HG02981 (cell line): ENCODE data around the gene OLFM4.

Experiments
- ATAC-seq: cut with Tn5 transposase; IDR thresholded peaks from one replicate; pipeline ENCODE4 v1.9.1; 2021; ENCODE audit warnings: mild to moderate bottlenecking, moderate library complexity; ENCODE audit not compliant: unreplicated experiment

Gene OLFM4

DNA sequence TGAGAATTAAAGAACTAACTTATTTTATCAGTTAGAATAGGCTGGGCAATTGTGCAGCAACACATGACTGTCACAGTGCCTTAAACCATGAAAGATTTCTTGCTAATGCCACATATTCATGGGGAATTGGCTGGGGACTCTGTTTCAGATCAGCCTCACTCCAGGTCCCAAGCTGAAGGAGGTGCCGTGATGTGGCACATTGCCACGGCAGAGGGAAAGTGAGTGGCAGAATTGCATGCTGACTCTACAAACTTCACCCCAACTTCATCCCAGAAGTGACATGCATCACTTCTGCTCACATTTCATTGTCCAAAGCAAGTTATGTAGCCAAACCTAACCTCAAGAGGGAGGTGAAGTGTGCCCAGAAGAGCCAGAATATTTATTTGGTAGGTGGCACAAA, 37.8 kb downstream of the OLFM4 start:
- ATAC-seq, result no peak

DNA sequence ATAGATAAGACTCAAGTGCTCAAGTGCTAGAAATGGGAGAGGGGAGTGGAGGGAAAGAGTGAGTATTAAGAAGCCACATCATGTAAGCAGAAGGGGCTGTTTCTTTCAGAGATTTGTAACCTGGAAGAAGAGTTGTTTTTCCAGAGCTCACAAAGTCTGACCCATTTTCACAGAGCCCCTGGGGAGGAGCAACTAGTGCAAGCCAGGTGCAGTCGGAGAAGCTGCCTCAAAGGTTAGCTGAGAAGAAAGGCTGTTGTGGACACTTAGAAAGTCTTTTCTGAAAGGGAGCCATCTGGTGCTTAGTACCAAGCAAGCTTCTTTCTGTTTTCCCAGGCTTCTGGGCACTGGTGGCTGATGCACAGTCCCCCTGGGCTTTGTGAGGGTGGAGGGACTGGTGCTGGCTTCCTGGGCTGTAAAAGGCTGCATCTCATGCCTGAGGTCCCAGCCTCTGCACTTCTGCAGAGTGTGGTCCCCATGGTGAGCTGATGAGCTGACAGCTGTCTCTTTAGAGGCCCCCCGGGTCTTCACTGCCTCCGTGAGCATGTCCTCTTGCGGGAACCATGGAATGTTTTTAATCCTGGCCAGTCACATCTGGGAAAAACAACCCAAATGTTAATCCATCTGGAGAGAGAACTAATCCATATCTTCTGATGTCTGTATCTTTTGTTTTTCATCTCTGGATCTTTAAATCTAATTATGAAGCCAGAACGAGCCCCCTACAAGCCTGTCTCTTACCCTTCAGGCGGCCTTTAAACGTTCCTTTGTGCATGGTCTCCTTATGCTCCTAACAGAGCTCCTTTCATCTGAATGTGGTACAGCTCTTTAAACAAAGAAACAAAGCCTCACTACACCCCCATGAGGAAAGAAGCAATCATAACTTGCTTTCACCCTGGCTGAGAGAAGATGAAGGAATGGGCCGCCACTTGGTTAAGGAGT, 40.2 kb downstream of the OLFM4 start:
- no peak for ATAC-seq

DNA sequence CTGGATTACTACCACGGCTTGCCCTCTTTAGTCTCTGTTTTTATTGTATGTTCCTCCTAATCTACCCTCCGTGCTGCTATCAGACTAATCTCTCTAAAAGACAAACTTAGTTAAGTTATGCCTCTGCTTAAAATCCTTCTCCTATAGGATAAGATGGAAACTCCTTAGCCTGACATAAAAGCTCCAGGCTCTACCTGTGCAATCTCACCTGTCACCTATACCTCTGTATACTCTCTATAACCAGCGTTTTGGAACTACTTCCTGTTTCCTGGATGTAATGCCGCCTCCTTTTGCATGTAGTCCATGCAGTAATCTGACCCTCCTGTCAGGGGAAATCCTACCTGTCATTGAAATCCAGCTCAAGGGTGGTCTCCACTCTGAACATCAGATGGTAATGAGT, 41.2 kb downstream of the OLFM4 start:
- ATAC-seq, result no peak

DNA sequence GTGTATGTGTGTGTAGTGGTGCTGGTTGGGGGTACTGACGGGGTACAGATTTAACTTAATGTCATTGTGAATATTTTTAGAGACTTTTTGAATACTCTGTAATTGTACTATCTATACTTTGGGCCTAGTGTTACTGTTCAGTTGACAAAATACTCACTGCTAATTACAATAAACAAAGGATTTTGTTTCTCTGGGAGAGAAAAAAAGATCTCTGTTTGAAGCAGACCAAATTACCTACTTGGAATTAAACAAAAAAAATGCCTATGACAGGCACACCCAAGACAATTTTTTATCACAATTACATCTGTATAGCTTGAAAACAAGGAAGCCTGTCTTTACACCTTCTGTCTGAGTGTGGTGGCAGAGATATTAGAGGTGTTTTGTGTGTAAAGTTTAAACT, 45.1 kb downstream of the OLFM4 start:
- ATAC-seq, result no peak

DNA sequence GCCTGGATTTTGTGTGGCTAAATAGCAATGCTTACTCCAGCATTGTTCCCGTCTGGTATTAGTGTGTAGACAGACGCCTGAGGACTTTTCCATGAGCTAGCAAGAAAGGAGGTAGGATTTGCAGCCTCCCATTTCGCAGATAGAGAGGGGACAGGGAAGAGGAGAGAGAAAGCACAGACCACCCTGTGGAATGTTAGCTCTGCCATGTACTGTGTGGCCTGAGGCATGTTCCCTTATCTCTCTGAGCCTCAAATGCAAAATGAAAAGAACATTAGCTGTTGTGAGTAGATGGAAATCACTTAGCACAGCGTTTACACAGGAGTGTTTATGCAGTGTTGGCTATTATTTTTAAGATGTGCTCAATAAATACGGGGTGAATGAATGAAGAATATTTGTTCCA, 45.5 kb downstream of the OLFM4 start:
- no peak for ATAC-seq

- no peak for ATAC-seq
Observed at GRCh38 chr13:53075356-53076041, 46.9 kb downstream of the OLFM4 start.

DNA sequence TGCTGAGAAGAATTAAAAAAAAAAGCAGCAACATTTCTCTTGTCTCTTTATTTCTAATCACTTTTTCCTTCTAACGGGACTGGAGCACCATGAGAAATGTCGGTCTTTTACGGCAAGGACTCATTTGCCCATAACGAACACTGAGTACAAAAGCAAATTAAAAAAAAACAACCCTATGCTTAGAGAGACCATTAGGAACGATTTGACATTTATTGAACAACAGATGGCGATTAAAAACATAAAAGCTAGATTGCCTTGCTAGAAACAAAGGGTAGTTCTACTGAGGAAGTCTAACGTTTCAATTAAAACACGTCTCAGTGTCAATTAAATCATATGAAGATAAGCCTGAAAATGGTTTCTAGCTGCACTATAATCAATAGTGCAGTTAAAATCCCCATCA, 51.1 kb downstream of the OLFM4 start:
- ATAC-seq, result no peak

DNA sequence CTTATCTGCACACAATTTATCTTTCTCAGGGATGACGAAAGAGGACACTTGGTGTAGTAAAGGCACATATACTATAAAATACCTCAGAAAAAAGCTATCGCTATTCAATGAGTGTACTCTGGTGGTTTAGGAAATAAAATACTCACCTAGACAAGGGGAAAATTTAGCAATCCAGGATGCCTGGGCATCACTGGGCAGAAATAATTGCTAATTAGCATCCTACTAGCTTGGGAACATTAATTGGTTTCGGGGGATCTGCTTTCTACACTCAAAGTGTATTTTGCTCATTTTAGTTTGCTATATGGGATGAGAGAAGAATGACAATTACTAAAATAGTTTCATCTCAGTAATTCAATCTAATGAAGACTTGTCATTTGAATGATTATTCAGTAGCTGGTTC, 60.3 kb downstream of the OLFM4 start:
- no peak for ATAC-seq

DNA sequence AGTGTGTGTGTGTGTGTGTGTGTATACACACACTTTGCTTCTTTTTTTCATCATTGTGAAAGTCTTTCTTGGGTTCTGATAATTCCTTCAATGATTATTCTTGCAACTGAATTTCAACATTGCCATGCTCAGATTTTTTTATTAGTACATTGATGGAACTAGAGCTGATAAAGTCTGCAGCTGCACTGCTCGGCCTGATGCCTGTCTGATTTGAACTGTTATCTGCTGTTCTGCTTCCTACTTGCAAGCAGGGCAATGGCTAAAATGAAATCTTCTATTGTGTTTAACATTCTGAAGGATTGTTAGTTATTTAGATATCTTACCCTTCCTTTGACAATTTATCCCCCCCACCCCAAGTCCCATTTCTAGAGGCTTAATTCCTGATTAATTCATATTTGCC, 61.3 kb downstream of the OLFM4 start:
- ATAC-seq, result no peak

GRCh38 chr13:53090461-53090860, 61.8 kb downstream of the OLFM4 start:
- ATAC-seq, result no peak

DNA sequence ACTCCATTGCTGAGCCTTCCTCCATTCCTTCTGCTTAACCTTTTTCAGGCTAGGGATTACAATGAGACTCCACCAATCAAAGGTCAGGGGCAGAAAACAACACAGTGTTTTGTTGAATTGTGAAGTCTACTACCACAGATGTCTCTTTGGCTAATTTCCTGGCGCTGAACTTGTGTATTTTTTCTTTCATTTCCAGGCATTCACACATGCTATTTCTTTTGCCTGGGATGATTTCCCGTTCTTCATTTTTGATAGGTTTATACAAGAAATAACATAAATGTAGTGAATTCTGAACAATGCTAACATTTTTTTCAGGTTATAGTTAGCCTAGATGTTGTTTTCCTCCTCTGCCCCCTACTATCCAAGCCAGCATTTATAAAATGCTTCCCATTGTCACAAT, 64.3 kb downstream of the OLFM4 start:
- ATAC-seq, result no peak

DNA sequence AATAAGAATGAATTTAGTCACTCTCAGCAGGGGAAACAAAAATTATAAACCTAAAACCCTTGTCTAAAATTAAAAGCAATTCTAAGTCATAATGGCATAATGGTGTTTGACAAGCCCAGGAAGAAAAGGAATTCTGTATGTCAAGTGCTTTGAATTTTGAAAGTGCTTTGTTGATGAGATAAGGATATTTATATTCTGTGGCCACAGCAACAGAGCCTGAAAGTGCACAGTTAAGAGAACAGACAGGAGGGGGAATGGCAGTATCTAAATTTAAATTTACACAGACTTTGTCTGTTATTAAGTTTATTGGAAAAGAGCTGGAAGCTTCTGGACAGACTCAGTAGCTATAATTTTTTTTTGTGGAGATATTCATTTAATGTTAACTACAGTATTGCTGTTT, 69.8 kb downstream of the OLFM4 start:
- ATAC-seq, result no peak

DNA sequence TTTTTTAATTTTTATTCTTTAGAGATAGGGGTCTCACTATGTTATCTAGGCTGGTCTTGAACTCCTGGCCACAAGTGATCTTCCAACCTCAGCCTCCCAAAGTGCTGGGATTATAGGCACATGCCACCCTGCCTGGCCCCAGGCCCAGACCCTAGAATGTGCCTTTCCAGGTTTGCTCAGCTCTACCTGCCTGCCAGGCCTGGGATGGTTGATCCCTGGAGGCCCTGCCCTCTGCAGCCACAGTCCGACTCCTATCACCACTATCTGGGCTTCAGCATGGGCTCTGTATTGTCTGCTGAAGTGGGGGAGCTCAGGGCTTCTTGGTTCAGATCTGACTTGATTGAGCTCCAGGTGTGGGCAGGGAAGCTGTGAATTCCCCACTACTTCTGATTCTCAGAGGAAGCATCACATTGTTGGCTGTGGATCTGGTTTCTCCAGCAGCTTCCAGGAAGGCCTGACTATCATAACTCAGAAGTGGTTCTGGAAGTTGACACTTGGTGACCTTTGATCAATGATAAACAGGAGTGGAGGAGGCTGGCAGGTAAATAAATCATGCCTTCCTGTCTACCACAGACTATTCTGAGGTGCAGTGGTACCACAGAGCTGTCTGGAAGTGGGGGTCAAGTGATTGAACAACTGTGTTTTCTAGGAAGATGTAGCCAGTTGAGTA, 71.9 kb downstream of the OLFM4 start:
- ATAC-seq, result no peak
